PC-9 (cell line): ENCODE data around the gene GOLGA3.
"Not testable (repeated sequence)": the region's sequence is repeated elsewhere in the genome, so short reads cannot be mapped to it uniquely, and the experiment has no call there.

ENCODE experiments used
- EZH2 ChIP-seq: fragments of 200-600 bp; sonication (generic); IDR thresholded peaks from 2 replicates; pipeline ENCODE4 v1.8.0; 2017; ENCODE audit warnings: antibody characterized with exemption, low read depth
- TF ChIP-seq, protein P1 (sequence below): fragments of 200-600 bp; sonication (generic); conservative IDR thresholded peaks from 2 replicates; pipeline ENCODE4 v1.6.1; 2017; ENCODE audit warnings: mixed run types, antibody characterized with exemption, mild to moderate bottlenecking, moderate library complexity

DNA sequence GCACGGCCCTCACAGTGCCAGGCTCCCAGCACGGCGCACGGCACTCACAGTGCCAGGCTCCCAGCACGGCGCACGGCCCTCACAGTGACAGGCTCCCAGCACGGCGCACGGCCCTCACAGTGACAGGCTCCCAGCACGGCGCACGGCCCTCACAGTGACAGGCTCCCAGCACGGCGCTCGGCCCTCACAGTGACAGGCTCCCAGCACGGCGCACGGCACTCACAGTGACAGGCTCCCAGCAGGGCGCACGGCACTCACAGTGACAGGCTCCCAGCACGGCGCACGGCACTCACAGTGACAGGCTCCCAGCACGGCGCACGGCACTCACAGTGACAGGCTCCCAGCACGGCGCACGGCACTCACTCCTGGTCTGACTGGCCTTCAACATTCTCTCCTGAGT, 7.6 kb upstream of the GOLGA3 start:
- TF ChIP-seq, protein P1, sequence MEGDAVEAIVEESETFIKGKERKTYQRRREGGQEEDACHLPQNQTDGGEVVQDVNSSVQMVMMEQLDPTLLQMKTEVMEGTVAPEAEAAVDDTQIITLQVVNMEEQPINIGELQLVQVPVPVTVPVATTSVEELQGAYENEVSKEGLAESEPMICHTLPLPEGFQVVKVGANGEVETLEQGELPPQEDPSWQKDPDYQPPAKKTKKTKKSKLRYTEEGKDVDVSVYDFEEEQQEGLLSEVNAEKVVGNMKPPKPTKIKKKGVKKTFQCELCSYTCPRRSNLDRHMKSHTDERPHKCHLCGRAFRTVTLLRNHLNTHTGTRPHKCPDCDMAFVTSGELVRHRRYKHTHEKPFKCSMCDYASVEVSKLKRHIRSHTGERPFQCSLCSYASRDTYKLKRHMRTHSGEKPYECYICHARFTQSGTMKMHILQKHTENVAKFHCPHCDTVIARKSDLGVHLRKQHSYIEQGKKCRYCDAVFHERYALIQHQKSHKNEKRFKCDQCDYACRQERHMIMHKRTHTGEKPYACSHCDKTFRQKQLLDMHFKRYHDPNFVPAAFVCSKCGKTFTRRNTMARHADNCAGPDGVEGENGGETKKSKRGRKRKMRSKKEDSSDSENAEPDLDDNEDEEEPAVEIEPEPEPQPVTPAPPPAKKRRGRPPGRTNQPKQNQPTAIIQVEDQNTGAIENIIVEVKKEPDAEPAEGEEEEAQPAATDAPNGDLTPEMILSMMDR, result not testable (repeated sequence)
- not testable (repeated sequence) for TF ChIP-seq EZH2
